HL-60 (cell line): Measurements from ENCODE around the gene ASTN2.

Source experiments
- CTCF ChIP-seq: IDR thresholded peaks from one replicate; pipeline ENCODE4 v1.5.1; 2011; ENCODE audit warnings: low read length, control low read depth, inconsistent platforms; ENCODE audit not compliant: insufficient read depth
- GABPA ChIP-seq: IDR thresholded peaks from 2 replicates; pipeline ENCODE4 v1.6.1; 2012; ENCODE audit warnings: low read depth
- POLR2AphosphoS5 ChIP-seq: IDR thresholded peaks from 2 replicates; pipeline ENCODE4 v1.6.1; 2012; ENCODE audit warnings: low read depth
- REST ChIP-seq: IDR thresholded peaks from 2 replicates; pipeline ENCODE4 v1.6.1; 2012; ENCODE audit warnings: low read depth; ENCODE audit not compliant: insufficient replicate concordance

- TF ChIP-seq CTCF (no peak), GABPA (no peak), POLR2AphosphoS5 (no peak), REST (no peak)
Measured at GRCh38 chr9:116461632-116462031, 953.2 kb downstream of the ASTN2 start.
